Liver (tissue), 9 donors: Measurements from ENCODE around the gene SLCO1A2. TPM values are rescaled to one million over a fixed set of nuclear protein-coding genes. Genes with fewer than 3 reads are reported as not detected.

ENCODE experiments used
- DNase-seq: peaks from one replicate; pipeline ENCODE4 v3.0.0-alpha.2; 2017; ENCODE audit warnings: low spot score
- H3K27ac ChIP-seq, 2 donors: one replicate each; pipeline ENCODE4 v1.7.0; 2013; ENCODE audit warnings: inconsistent platforms in 2 of 2, low read length in 2 of 2, control low read depth in 1 of 2, low read depth in 1 of 2, mild to moderate bottlenecking in 1 of 2
- H3K27me3 ChIP-seq, 4 donors: one replicate each; pipeline versions ENCODE4 v1.6.1 to v1.7.0; 2013; ENCODE audit warnings: low read length in 3 of 4, inconsistent platforms in 1 of 4, mild to moderate bottlenecking in 1 of 4, moderate library complexity in 1 of 4; ENCODE audit not compliant: control insufficient read depth in 4 of 4, insufficient read depth in 4 of 4
- H3K36me3 ChIP-seq, 4 donors: one replicate each; pipeline versions ENCODE4 v1.6.1 to v1.7.0; 2013; ENCODE audit warnings: low read length in 3 of 4, mild to moderate bottlenecking in 3 of 4, low read depth in 1 of 4, moderate library complexity in 1 of 4; ENCODE audit not compliant: control insufficient read depth in 4 of 4, insufficient read depth in 3 of 4
- H3K4me1 ChIP-seq, 4 donors: one replicate each; pipeline versions ENCODE4 v1.6.1 to v1.7.0; 2013; ENCODE audit warnings: low read length in 3 of 4, mild to moderate bottlenecking in 3 of 4, moderate library complexity in 1 of 4; ENCODE audit not compliant: control insufficient read depth in 4 of 4, insufficient read depth in 4 of 4
- H3K4me3 ChIP-seq, 3 donors: one replicate each; pipeline versions ENCODE4 v1.6.1 to v1.7.0; 2013; ENCODE audit warnings: low read length in 3 of 3, control low read depth in 1 of 3, low read depth in 1 of 3, mild to moderate bottlenecking in 1 of 3
- H3K9ac ChIP-seq, 2 donors: one replicate each; pipeline ENCODE4 v1.7.0; 2013; ENCODE audit warnings: low read length in 2 of 2, mild to moderate bottlenecking in 2 of 2, moderate library complexity in 2 of 2, control low read depth in 1 of 2, low read depth in 1 of 2
- H3K9me3 ChIP-seq, 4 donors: one replicate each; pipeline versions ENCODE4 v1.6.1 to v1.7.0; 2013; ENCODE audit warnings: low read length in 3 of 4; ENCODE audit not compliant: control insufficient read depth in 4 of 4
- EGR1 ChIP-seq, 2 donors: IDR thresholded peaks; 2 replicates each; pipeline ENCODE4 v1.6.1; 2016 to 2018; ENCODE audit warnings: antibody characterized with exemption in 2 of 2, low read depth in 2 of 2
- FOXA1 ChIP-seq: IDR thresholded peaks from 2 replicates; pipeline ENCODE4 v1.6.1; 2016; ENCODE audit warnings: antibody characterized with exemption
- FOXA2 ChIP-seq: IDR thresholded peaks from 2 replicates; pipeline ENCODE4 v1.6.1; 2016; ENCODE audit warnings: antibody characterized with exemption
- GABPA ChIP-seq, 2 donors: IDR thresholded peaks in 1 of 2; conservative IDR thresholded peaks in 1 of 2; 2 replicates each; pipeline ENCODE4 v1.6.1; 2016; ENCODE audit warnings: antibody characterized with exemption in 2 of 2, mild to moderate bottlenecking in 1 of 2, moderate library complexity in 1 of 2
- HNF4A ChIP-seq, 2 donors: conservative IDR thresholded peaks; 2 replicates each; pipeline ENCODE4 v1.6.1; 2016; ENCODE audit warnings: antibody characterized with exemption in 2 of 2, mild to moderate bottlenecking in 2 of 2
- HNF4G ChIP-seq: IDR thresholded peaks from 2 replicates; pipeline ENCODE4 v1.6.1; 2016; ENCODE audit warnings: antibody characterized with exemption
- JUND ChIP-seq, 2 donors: IDR thresholded peaks; 2 replicates each; pipeline ENCODE4 v1.6.1; 2016; ENCODE audit warnings: antibody characterized with exemption in 2 of 2
- NR2F2 ChIP-seq: IDR thresholded peaks from 2 replicates; pipeline ENCODE4 v1.6.1; 2016; ENCODE audit warnings: antibody characterized with exemption
- RAD21 ChIP-seq, 2 donors: IDR thresholded peaks; 2 replicates each; pipeline ENCODE4 v1.6.1; 2016; ENCODE audit warnings: antibody characterized with exemption in 2 of 2, mild to moderate bottlenecking in 2 of 2
- RXRA ChIP-seq, 2 donors: IDR thresholded peaks; 2 replicates each; pipeline ENCODE4 v1.6.1; 2017 to 2018; ENCODE audit warnings: antibody characterized with exemption in 2 of 2, mild to moderate bottlenecking in 1 of 2
- SP1 ChIP-seq: IDR thresholded peaks from 2 replicates; pipeline ENCODE4 v1.6.1; 2018; ENCODE audit warnings: antibody characterized with exemption, mild to moderate bottlenecking
- TAF1 ChIP-seq: conservative IDR thresholded peaks from 2 replicates; pipeline ENCODE4 v1.6.1; 2016; ENCODE audit warnings: antibody characterized with exemption, mild to moderate bottlenecking
- YY1 ChIP-seq: IDR thresholded peaks from 2 replicates; pipeline ENCODE4 v1.6.1; 2016; ENCODE audit warnings: antibody characterized with exemption, mild to moderate bottlenecking
- WGBS: extraction: QIAGEN DNeasy Blood & Tissue Kit; methylation state at CpG from one replicate; pipeline ENCODE4 v1.1.7; 2013; 5-methylcytosine and 5-hydroxymethylcytosine counted together
- polyA plus RNA-seq, 2 donors: library from polyadenylated mRNA; stranded (reverse) in 1 of 2; unstranded in 1 of 2; fragments of 200-250 nt in 1 of 2; fragments of >200 nt in 1 of 2; fragmentation: Nextera tagmentation in 1 of 2; extraction: Ambion mirVana in 1 of 2; gene quantifications; one replicate each; pipeline versions ENCODE4 v1.2.1 to v1.2.3, GENCODE V29; 2013 to 2015
- total RNA-seq, 2 donors: library from RNA; depleted of rRNA; stranded (reverse); fragments of >200 nt; gene quantifications; one replicate each; pipeline ENCODE4 v1.2.3, GENCODE V29; 2014
- TF ChIP-seq, protein P1 (sequence below): IDR thresholded peaks from 2 replicates; pipeline ENCODE4 v1.6.1; 2016; ENCODE audit warnings: antibody characterized with exemption
- TF ChIP-seq, protein P2 (sequence below): IDR thresholded peaks from 2 replicates; pipeline ENCODE4 v1.6.1; 2016; ENCODE audit warnings: antibody characterized with exemption
- TF ChIP-seq, protein P3 (sequence below): fragments of 150-350 bp; IDR thresholded peaks from 2 replicates; pipeline ENCODE4 v1.5.1; 2017; ENCODE audit warnings: improper control_type of control experiment, low read depth, low read length; ENCODE audit not compliant: missing input control
- TF ChIP-seq, protein P4 (sequence below): IDR thresholded peaks from 2 replicates; pipeline ENCODE4 v1.6.1; 2016; ENCODE audit warnings: antibody characterized with exemption
- TF ChIP-seq, protein P5 (sequence below): IDR thresholded peaks from 2 replicates; pipeline ENCODE4 v1.6.1; 2016; ENCODE audit warnings: antibody characterized with exemption, mild to moderate bottlenecking
- donor health status: healthy.
- donor health status: healthy.
- donor health status: healthy.
- donor health status: healthy.
- donor health status: healthy.

The SLCO1A2 gene
- total and polyA plus RNA-seq, 4 donors: 0.17 to 1.8 (median 0.60) TPM; not detected in 1

DNA sequence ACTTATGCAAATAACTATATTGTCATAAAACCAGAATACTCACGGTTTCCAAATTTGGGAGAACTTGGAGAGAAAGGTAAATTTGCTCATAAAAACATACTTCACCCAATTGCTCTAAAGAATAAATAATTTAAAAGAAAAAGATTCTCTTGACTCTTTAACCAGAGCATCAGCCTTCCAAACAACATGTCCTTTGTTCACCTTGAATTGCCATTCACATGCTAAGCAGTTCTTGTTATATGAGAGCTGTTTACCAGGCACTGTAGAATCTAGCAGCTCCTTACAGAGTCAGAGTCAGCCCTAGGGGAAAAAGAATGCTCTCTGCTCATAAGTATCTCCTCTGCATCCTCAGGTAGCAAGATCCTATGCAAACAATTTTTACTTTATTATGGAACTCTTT, 10.2 kb downstream of the SLCO1A2 start (continued):
- TF ChIP-seq, protein P1, sequence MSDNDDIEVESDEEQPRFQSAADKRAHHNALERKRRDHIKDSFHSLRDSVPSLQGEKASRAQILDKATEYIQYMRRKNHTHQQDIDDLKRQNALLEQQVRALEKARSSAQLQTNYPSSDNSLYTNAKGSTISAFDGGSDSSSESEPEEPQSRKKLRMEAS: no peak
- TF ChIP-seq, protein P2, sequence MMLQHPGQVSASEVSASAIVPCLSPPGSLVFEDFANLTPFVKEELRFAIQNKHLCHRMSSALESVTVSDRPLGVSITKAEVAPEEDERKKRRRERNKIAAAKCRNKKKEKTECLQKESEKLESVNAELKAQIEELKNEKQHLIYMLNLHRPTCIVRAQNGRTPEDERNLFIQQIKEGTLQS: no peak
- TF ChIP-seq FOXA1 (no peak), SP1 (no peak)

DNA sequence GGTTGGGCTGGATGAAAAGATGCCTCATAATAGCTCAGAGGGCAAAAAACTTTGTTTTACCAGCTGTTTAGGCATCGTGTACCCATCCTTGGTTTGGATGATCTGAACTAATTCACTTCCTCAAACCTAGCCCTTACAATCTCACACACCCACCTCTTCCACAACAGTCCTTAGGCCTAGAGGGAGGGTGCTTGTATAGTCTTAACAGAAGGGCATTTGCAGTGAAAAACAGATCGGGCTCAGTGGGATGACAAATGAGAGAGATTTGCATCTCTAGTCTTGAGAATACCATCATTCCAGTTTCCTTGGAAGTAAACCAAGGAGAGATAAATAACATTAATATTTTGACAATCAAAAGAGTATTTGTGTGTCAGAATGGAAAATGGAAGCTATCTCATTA, 11.0 kb downstream of the SLCO1A2 start:
- H3K36me3 ChIP-seq: no peaks in the 10 kb centered on the region
- TF ChIP-seq TAF1 (no peak), FOXA2 (no peak), RXRA (IDR thresholded peaks at IDR 0.05) (no peak), RAD21 (IDR thresholded peaks at IDR 0.05) (no peak), SP1 (no peak), EGR1 (IDR thresholded peaks at IDR 0.05; ENCODE audit: low read depth in 2 of 2) (no peak), HNF4G (no peak), JUND (IDR thresholded peaks at IDR 0.05) (no peak), FOXA1 (no peak), HNF4A (conservative IDR thresholded peaks at IDR 0.05) (no peak), GABPA (IDR thresholded peaks at IDR 0.05 in 1 of 2, conservative IDR thresholded peaks at IDR 0.05 in 1 of 2) (no peak), YY1 (no peak), NR2F2 (no peak)
- TF ChIP-seq, protein P2: no peak
- TF ChIP-seq, protein P3, sequence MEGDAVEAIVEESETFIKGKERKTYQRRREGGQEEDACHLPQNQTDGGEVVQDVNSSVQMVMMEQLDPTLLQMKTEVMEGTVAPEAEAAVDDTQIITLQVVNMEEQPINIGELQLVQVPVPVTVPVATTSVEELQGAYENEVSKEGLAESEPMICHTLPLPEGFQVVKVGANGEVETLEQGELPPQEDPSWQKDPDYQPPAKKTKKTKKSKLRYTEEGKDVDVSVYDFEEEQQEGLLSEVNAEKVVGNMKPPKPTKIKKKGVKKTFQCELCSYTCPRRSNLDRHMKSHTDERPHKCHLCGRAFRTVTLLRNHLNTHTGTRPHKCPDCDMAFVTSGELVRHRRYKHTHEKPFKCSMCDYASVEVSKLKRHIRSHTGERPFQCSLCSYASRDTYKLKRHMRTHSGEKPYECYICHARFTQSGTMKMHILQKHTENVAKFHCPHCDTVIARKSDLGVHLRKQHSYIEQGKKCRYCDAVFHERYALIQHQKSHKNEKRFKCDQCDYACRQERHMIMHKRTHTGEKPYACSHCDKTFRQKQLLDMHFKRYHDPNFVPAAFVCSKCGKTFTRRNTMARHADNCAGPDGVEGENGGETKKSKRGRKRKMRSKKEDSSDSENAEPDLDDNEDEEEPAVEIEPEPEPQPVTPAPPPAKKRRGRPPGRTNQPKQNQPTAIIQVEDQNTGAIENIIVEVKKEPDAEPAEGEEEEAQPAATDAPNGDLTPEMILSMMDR: no peak
- TF ChIP-seq, protein P4, sequence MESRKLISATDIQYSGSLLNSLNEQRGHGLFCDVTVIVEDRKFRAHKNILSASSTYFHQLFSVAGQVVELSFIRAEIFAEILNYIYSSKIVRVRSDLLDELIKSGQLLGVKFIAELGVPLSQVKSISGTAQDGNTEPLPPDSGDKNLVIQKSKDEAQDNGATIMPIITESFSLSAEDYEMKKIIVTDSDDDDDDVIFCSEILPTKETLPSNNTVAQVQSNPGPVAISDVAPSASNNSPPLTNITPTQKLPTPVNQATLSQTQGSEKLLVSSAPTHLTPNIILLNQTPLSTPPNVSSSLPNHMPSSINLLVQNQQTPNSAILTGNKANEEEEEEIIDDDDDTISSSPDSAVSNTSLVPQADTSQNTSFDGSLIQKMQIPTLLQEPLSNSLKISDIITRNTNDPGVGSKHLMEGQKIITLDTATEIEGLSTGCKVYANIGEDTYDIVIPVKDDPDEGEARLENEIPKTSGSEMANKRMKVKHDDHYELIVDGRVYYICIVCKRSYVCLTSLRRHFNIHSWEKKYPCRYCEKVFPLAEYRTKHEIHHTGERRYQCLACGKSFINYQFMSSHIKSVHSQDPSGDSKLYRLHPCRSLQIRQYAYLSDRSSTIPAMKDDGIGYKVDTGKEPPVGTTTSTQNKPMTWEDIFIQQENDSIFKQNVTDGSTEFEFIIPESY: no peak
- TF ChIP-seq, protein P5, sequence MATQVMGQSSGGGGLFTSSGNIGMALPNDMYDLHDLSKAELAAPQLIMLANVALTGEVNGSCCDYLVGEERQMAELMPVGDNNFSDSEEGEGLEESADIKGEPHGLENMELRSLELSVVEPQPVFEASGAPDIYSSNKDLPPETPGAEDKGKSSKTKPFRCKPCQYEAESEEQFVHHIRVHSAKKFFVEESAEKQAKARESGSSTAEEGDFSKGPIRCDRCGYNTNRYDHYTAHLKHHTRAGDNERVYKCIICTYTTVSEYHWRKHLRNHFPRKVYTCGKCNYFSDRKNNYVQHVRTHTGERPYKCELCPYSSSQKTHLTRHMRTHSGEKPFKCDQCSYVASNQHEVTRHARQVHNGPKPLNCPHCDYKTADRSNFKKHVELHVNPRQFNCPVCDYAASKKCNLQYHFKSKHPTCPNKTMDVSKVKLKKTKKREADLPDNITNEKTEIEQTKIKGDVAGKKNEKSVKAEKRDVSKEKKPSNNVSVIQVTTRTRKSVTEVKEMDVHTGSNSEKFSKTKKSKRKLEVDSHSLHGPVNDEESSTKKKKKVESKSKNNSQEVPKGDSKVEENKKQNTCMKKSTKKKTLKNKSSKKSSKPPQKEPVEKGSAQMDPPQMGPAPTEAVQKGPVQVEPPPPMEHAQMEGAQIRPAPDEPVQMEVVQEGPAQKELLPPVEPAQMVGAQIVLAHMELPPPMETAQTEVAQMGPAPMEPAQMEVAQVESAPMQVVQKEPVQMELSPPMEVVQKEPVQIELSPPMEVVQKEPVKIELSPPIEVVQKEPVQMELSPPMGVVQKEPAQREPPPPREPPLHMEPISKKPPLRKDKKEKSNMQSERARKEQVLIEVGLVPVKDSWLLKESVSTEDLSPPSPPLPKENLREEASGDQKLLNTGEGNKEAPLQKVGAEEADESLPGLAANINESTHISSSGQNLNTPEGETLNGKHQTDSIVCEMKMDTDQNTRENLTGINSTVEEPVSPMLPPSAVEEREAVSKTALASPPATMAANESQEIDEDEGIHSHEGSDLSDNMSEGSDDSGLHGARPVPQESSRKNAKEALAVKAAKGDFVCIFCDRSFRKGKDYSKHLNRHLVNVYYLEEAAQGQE: no peak
- TF ChIP-seq, protein P1: no peak
- H3K27ac ChIP-seq: no peak overlapping the region
- 74% methylated on average over 2 of the region's 2 CpGs for WGBS
- H3K27me3 ChIP-seq: no peaks in the 10 kb centered on the region
- peaks cover 0 to 5% (median 1%) of the 10 kb centered on the region in 4 donors for H3K9me3 ChIP-seq
- no peaks in the 10 kb centered on the region for H3K4me1 ChIP-seq
- no peak overlapping the region for H3K4me3 ChIP-seq
- H3K9ac ChIP-seq: no peak overlapping the region
- no peak for DNase-seq
